Stimulated activated CD8-positive, alpha-beta memory T cell treated with anti-CD3 and anti-CD28 coated beads, Interleukin-7, amount 100 ng/mL, for 1 hour (primary cell): ENCODE data around the gene ANKRD55.
"Not testable (repeated sequence)": the region's sequence is repeated elsewhere in the genome, so short reads cannot be mapped to it uniquely, and the experiment has no call there.

Source experiments
- DNase-seq, 2 donors: peaks; one replicate each; pipeline ENCODE4 v3.0.0-alpha.2; 2020; ENCODE audit warnings: low read depth in 2 of 2

Gene ANKRD55

DNA sequence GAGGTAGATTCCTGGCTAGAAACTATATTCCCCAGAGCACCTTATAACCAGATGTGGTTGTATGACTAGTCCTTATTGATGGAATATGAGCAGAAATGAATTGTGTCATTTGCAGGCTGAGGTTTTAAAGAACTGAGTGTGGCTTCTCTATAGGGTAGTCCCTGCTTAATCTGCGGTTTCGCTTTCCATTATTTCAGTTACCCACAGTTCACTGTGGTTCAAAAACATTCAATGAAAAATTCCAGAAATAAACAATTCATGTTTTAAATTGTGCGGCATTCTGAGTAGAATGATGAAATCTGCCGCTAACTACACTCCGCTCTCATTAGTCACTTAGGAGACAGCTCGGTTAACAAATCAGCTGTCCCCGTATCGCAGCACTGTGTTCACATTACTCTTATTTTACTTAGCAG, 65.1 kb downstream of the ANKRD55 start:
- no peak for DNase-seq

DNA sequence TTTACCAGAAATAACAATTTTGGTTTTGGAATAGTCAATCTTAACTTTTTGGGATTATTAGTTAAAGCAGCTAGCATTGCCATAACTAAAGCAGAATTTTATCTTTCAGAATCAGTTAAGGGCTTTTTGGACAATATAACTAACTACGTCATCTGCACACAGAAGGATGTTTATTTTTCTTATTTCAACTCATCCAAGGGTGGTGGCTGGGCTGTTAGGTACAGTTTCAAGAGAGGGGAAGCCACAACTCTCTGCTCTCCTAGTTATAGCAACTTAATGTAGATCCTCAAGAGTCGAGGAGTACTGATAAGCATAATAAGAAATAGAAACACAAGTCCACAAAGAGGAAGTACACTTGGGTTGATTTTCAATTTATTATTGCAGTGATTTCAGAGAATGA, 65.6 kb downstream of the ANKRD55 start:
- DNase-seq = no peak

GRCh38 chr5:56166671-56167385, 66.3 kb downstream of the ANKRD55 start:
- DNase-seq = no peak

DNA sequence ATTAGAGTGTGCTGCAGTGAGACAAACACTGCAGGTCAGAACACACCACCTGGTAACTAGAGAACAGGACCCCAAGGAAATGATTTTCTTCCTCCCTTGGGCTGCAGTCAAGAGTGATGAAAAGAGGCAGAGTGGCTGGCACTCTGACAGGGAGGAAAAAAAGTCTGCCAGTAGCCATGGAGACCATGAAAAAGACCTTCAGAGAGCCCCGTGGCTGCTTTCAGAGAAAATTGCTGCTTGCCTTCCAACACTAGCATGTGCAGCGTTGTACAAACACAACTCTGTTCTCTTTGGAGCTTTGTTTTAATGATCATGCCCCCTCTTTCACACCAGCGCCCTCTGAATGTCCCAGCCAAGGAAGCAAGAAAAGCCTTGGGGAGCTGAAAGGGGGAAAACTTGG, 68.8 kb downstream of the ANKRD55 start:
- no peak for DNase-seq

- no peak for DNase-seq
These were observed 71.2 kb downstream of the ANKRD55 start for GRCh38 chr5:56161927-56162326.

GRCh38 chr5:56161439-56161823, 71.7 kb downstream of the ANKRD55 start:
- DNase-seq = no peak

- DNase-seq = no peak
These were observed 72.2 kb downstream of the ANKRD55 start for GRCh38 chr5:56160723-56161438.

GRCh38 chr5:56159521-56159947, 73.6 kb downstream of the ANKRD55 start:
- DNase-seq = no peak

GRCh38 chr5:56158331-56158960, 74.7 kb downstream of the ANKRD55 start:
- DNase-seq = no peak

DNA sequence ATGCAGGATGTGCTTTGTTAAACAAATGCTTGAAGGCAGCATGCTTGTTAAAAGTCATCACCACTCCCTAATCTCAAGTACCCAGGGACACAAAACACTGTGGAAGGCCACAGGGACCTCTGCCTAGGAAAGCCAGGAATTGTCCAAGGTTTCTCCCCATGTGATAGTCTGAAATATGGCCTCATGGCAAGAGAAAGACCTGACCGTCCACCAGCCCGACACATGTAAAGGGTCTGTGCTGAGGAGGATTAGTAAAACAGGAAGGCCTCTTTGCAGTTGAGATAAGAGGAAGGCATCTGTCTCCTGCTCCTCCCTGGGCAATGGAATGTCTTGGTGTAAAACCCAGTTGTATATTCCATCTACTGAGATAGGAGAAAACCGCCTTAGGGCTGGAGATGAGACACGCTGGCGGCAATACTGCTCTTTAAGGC, 75.9 kb downstream of the ANKRD55 start:
- not testable (repeated sequence) for DNase-seq

DNA sequence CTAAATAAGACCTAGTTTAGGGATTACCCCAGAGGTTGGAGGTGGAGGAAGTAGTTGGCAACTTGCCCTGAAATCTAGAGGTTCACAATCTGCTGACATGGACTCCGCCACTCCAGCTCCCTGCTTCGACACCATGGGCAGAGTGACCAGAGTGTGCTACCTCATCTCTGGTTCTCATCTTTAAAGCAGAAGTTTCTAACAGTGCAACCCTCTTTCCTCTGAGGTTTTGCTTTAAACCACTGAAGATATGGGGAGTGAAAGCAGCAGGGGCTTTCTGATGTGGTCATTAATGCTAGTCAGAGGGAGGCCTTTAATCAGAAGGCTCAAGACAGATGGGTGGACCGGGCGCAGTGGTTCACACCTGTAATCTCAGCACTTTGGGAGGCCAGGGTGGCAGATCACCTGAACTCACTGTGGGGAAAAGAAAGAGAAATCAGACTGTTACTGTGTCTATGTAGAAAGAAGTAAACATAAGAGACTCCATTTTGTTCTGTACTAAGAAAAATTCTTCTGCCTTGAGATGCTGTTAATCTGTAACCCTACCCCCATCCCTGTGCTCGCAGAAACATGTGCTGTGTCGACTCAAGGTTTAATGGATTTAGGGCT, 76.4 kb downstream of the ANKRD55 start:
- DNase-seq = not testable (repeated sequence)

- DNase-seq = no peak
These were observed 77.0 kb downstream of the ANKRD55 start for GRCh38 chr5:56155992-56156584.

GRCh38 chr5:56154732-56155484, 78.2 kb downstream of the ANKRD55 start:
- DNase-seq = no peak

GRCh38 chr5:56152437-56152836, 80.7 kb downstream of the ANKRD55 start:
- no peak for DNase-seq

DNA sequence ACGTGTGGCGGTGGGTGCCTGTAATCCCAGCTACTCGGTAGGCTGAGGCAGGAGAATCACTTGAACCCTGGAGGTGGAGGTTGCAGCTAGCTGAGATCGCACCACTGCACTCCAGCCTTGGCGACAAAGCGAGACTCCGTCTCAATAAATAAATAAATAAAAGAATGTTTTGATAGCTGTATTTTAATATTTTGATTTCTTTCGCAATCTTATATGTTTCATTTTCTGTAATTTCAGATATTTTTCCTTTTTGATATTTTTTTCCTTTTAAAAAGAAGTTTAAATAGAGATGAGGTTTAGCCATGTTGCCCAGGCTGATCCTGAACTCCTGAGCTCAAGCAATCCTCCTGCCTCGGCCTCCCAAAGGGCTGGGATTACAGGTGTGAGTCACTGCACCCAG, 82.4 kb downstream of the ANKRD55 start:
- DNase-seq = not testable (repeated sequence)

DNA sequence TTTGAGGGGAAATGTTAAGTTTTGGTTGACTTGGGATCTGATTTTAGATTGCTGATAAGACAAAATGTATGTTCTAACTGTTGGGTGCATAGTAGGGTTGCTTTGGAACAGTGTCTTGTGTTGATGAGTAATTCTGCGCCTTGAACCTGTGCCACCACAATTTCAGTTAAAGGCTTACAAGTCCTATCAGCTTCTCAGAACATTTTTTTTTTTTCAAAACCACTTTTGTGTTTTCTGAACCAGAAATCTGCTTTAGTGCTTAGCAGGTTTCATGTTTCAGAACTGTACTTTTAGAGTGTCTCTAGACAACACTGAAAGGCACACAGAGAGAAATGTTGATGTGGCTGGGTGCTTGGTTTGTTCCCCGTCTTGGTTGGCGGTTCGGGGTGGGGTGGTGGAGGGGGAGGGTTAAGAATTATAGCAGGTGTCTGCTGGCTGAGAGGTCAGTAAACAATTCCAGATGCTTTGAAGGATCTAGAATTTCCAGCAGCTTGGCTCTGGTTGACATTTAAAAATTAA, 84.6 kb downstream of the ANKRD55 start:
- DNase-seq = no peak

- no peak for DNase-seq
These were observed 85.4 kb downstream of the ANKRD55 start for GRCh38 chr5:56147659-56148230.

GRCh38 chr5:56147106-56147505, 86.0 kb downstream of the ANKRD55 start:
- DNase-seq = no peak

GRCh38 chr5:56146674-56147073, 86.5 kb downstream of the ANKRD55 start:
- no peak for DNase-seq

GRCh38 chr5:56145511-56145910, 87.6 kb downstream of the ANKRD55 start:
- no peak for DNase-seq

- DNase-seq = no peak
These were observed 88.0 kb downstream of the ANKRD55 start for GRCh38 chr5:56145106-56145505.
